GM15510 (cell line): ENCODE measurements around the gene PIN1.

Experiments
- POLR2A ChIP-seq: IDR thresholded peaks from 3 replicates; pipeline ENCODE4 v1.6.1; 2011; ENCODE audit warnings: borderline replicate concordance; ENCODE audit not compliant: insufficient read length; ENCODE audit errors: extremely low read depth

Gene PIN1

GRCh38 chr19:9842834-9843625 is 7.9 kb downstream of the PIN1 start:
- no peak for TF ChIP-seq POLR2A

- no peak for TF ChIP-seq POLR2A
These were observed 12.1 kb downstream of the PIN1 start for GRCh38 chr19:9847087-9847671.

GRCh38 chr19:9848060-9848459 is 12.9 kb downstream of the PIN1 start:
- TF ChIP-seq POLR2A: no peak

GRCh38 chr19:9848762-9849161 is 13.6 kb downstream of the PIN1 start:
- TF ChIP-seq POLR2A: no peak

- TF ChIP-seq POLR2A: no peak
These were observed 14.7 kb downstream of the PIN1 start for GRCh38 chr19:9849791-9850190.

- TF ChIP-seq POLR2A: no peak
These were observed 15.3 kb downstream of the PIN1 start for GRCh38 chr19:9850235-9850959.

GRCh38 chr19:9854282-9854846 is 19.2 kb downstream of the PIN1 start:
- no peak for TF ChIP-seq POLR2A

GRCh38 chr19:9856609-9857008 is 21.5 kb downstream of the PIN1 start:
- TF ChIP-seq POLR2A: no peak

- TF ChIP-seq POLR2A: no peak
These were observed 22.1 kb downstream of the PIN1 start for GRCh38 chr19:9857076-9857721.

- TF ChIP-seq POLR2A: no peak
These were observed 23.0 kb downstream of the PIN1 start for GRCh38 chr19:9857920-9858746.

- no peak for TF ChIP-seq POLR2A
These were observed 23.6 kb downstream of the PIN1 start for GRCh38 chr19:9858766-9859165.

- TF ChIP-seq POLR2A: no peak
These were observed 25.3 kb downstream of the PIN1 start for GRCh38 chr19:9860407-9860806.

GRCh38 chr19:9861503-9861902 is 26.4 kb downstream of the PIN1 start:
- TF ChIP-seq POLR2A: no peak

- no peak for TF ChIP-seq POLR2A
These were observed 27.8 kb downstream of the PIN1 start for GRCh38 chr19:9862938-9863337.
